HPDE6-E6E7 (cell line): ENCODE results near the gene GABRG2.

Experiments used
- DNase-seq: peaks from one replicate; pipeline ENCODE4 v3.0.0; 2011; ENCODE audit warnings: missing footprints; ENCODE audit errors: extremely low spot score

The GABRG2 gene

GRCh38 chr5:162189719-162190118 lies 122.1 kb downstream of the GABRG2 start:
- no peak for DNase-seq

- no peak for DNase-seq
Observed at GRCh38 chr5:162193012-162193411, 125.4 kb downstream of the GABRG2 start.

- DNase-seq = no peak
Observed at GRCh38 chr5:162196351-162196750, 128.8 kb downstream of the GABRG2 start.

- no peak for DNase-seq
Observed at GRCh38 chr5:162202285-162202880, 134.8 kb downstream of the GABRG2 start.
